ENCODE results near the gene TRAPPC3.

Gene TRAPPC3

GRCh38 chr1:36150296-36151133, 1.2 kb upstream of the TRAPPC3 start:
- peak overlapping the region in 1 of 2 donors; percentile 19 for H3K4me3 ChIP-seq (replicated peaks in 1 of 2; ENCODE audit: low read depth in 2 of 2, low read length in 2 of 2)
- DNase-seq (ENCODE audit: low read depth in 2 of 2): peak; percentile 96 to 97
- TF ChIP-seq CTCF (IDR thresholded peaks at IDR 0.05; ENCODE audit: low read depth, low read length): no peak

- no peak for DNase-seq (ENCODE audit: low read depth in 2 of 2)
- H3K4me3 ChIP-seq (replicated peaks in 1 of 2; ENCODE audit: low read depth in 2 of 2, low read length in 2 of 2): no peak overlapping the region
- TF ChIP-seq CTCF (IDR thresholded peaks at IDR 0.05; ENCODE audit: low read depth, low read length): no peak
These were observed 648 bp upstream of the TRAPPC3 start for GRCh38 chr1:36149973-36150295.

- no peak for TF ChIP-seq CTCF (IDR thresholded peaks at IDR 0.05; ENCODE audit: low read depth, low read length)
- peak overlapping the region; percentile 74 to 83 for H3K4me3 ChIP-seq (replicated peaks in 1 of 2; ENCODE audit: low read depth in 2 of 2, low read length in 2 of 2)
- no peak for DNase-seq (ENCODE audit: low read depth in 2 of 2)
These were observed 457 bp downstream of the TRAPPC3 start for GRCh38 chr1:36148821-36149236.

GRCh38 chr1:36144413-36144812, 4.9 kb downstream of the TRAPPC3 start:
- no peak for TF ChIP-seq CTCF (IDR thresholded peaks at IDR 0.05; ENCODE audit: low read depth, low read length)
- H3K4me3 ChIP-seq (replicated peaks in 1 of 2; ENCODE audit: low read depth in 2 of 2, low read length in 2 of 2): no peak overlapping the region
- no peak for DNase-seq (ENCODE audit: low read depth in 2 of 2)

GRCh38 chr1:36143424-36143823, 5.9 kb downstream of the TRAPPC3 start:
- no peak overlapping the region for H3K4me3 ChIP-seq (replicated peaks in 1 of 2; ENCODE audit: low read depth in 2 of 2, low read length in 2 of 2)
- DNase-seq (ENCODE audit: low read depth in 2 of 2): no peak
- TF ChIP-seq CTCF (IDR thresholded peaks at IDR 0.05; ENCODE audit: low read depth, low read length): no peak

GRCh38 chr1:36142121-36142520, 7.2 kb downstream of the TRAPPC3 start:
- H3K4me3 ChIP-seq (replicated peaks in 1 of 2; ENCODE audit: low read depth in 2 of 2, low read length in 2 of 2): no peak overlapping the region
- DNase-seq (ENCODE audit: low read depth in 2 of 2): peak in 1 of 2 donors; percentile 30
- TF ChIP-seq CTCF (IDR thresholded peaks at IDR 0.05; ENCODE audit: low read depth, low read length): no peak

GRCh38 chr1:36139521-36139920, 9.8 kb downstream of the TRAPPC3 start:
- TF ChIP-seq CTCF (IDR thresholded peaks at IDR 0.05; ENCODE audit: low read depth, low read length): no peak
- no peak overlapping the region for H3K4me3 ChIP-seq (replicated peaks in 1 of 2; ENCODE audit: low read depth in 2 of 2, low read length in 2 of 2)
- DNase-seq (ENCODE audit: low read depth in 2 of 2): no peak
